GM19455 (cell line): ENCODE results near the gene TSPAN9.

ENCODE experiments used
- ATAC-seq: cut with Tn5 transposase; IDR thresholded peaks from one replicate; pipeline ENCODE4 v1.9.1; 2021; ENCODE audit not compliant: unreplicated experiment

Gene TSPAN9

GRCh38 chr12:3308063-3308462 is 230.9 kb downstream of the TSPAN9 start:
- ATAC-seq = no peak

- ATAC-seq = no peak
Measured at GRCh38 chr12:3308609-3309008, 231.4 kb downstream of the TSPAN9 start.

- no peak for ATAC-seq
Measured at GRCh38 chr12:3309805-3310204, 232.6 kb downstream of the TSPAN9 start.

GRCh38 chr12:3310271-3311026 is 233.3 kb downstream of the TSPAN9 start:
- ATAC-seq = no peak

GRCh38 chr12:3311027-3311402 is 233.8 kb downstream of the TSPAN9 start:
- no peak for ATAC-seq

GRCh38 chr12:3311491-3312103 is 234.4 kb downstream of the TSPAN9 start:
- ATAC-seq = no peak

GRCh38 chr12:3313066-3313465 is 235.9 kb downstream of the TSPAN9 start:
- no peak for ATAC-seq

- ATAC-seq = no peak
Measured at GRCh38 chr12:3313675-3314663, 236.8 kb downstream of the TSPAN9 start.

GRCh38 chr12:3315201-3315661 is 238.1 kb downstream of the TSPAN9 start:
- no peak for ATAC-seq

GRCh38 chr12:3316776-3317480 is 239.7 kb downstream of the TSPAN9 start:
- no peak for ATAC-seq

GRCh38 chr12:3317481-3317815 is 240.3 kb downstream of the TSPAN9 start:
- ATAC-seq = no peak

GRCh38 chr12:3317841-3318501 is 240.8 kb downstream of the TSPAN9 start:
- ATAC-seq = no peak

GRCh38 chr12:3319723-3320492 is 242.7 kb downstream of the TSPAN9 start:
- no peak for ATAC-seq

GRCh38 chr12:3320881-3321509 is 243.8 kb downstream of the TSPAN9 start:
- ATAC-seq = no peak

- ATAC-seq = no peak
Measured at GRCh38 chr12:3321881-3322280, 244.7 kb downstream of the TSPAN9 start.

GRCh38 chr12:3323002-3323685 is 246.0 kb downstream of the TSPAN9 start:
- ATAC-seq = no peak

- ATAC-seq = no peak
Measured at GRCh38 chr12:3325736-3326135, 248.6 kb downstream of the TSPAN9 start.

GRCh38 chr12:3326156-3326849 is 249.1 kb downstream of the TSPAN9 start:
- ATAC-seq = no peak
